Keratinocyte (primary cell): ENCODE results near the gene MARK1. TPM values are rescaled to one million over a fixed set of nuclear protein-coding genes. Genes with fewer than 3 reads are reported as not detected.

Source experiments
- DNase-seq: peaks from one replicate; pipeline ENCODE4 v3.0.0-alpha.2; 2011; ENCODE audit warnings: low read depth, missing footprints, low spot score
- FAIRE-seq: peaks from 2 replicates; lab custom pipeline; 2011; peaks lifted over from hg19 to GRCh38; lab: Jason Lieb, UNC
- H2AFZ ChIP-seq: 2 replicates; pipeline ENCODE4 v1.6.0; 2012; ENCODE audit warnings: low read length, control low read depth, inconsistent platforms; ENCODE audit not compliant: control insufficient read depth
- H3K27ac ChIP-seq: 2 replicates; pipeline ENCODE4 v1.5.1; 2011; ENCODE audit warnings: low read length; ENCODE audit not compliant: control insufficient read depth, insufficient read depth
- H3K27me3 ChIP-seq: 3 replicates; pipeline ENCODE4 v1.6.0; 2011; ENCODE audit warnings: low read length; ENCODE audit not compliant: control insufficient read depth, insufficient read depth; ENCODE audit errors: extremely low read depth
- H3K36me3 ChIP-seq, 2 experiments: 2 replicates in 1 of 2; 3 replicates in 1 of 2; pipeline ENCODE4 v1.5.1; 2011; ENCODE audit warnings: low read length in 2 of 2, mild to moderate bottlenecking in 1 of 2; ENCODE audit not compliant: control insufficient read depth in 2 of 2, insufficient read depth in 2 of 2; ENCODE audit errors: extremely low read depth in 1 of 2
- H3K4me1 ChIP-seq: 3 replicates; pipeline ENCODE4 v1.5.1; 2011; ENCODE audit warnings: low read length; ENCODE audit not compliant: control insufficient read depth, insufficient read depth; ENCODE audit errors: extremely low read depth
- H3K4me2 ChIP-seq: 3 replicates; pipeline ENCODE4 v1.6.0; 2011; ENCODE audit warnings: low read depth, low read length; ENCODE audit not compliant: control insufficient read depth, insufficient read depth; ENCODE audit errors: extremely low read depth
- H3K4me3 ChIP-seq, 3 experiments: fragments of 200-600 bp in 1 of 3; sonication (generic) in 1 of 3; 2 replicates in 2 of 3; 3 replicates in 1 of 3; pipeline ENCODE4 v1.5.1; 2011 to 2016; ENCODE audit warnings: low read length in 3 of 3, mild to moderate bottlenecking in 3 of 3, control low read depth in 2 of 3, inconsistent platforms in 1 of 3, low read depth in 1 of 3, mixed read lengths in 1 of 3, mixed run types in 1 of 3, moderate library complexity in 1 of 3; ENCODE audit not compliant: control insufficient read depth in 2 of 3, insufficient read depth in 2 of 3; ENCODE audit errors: extremely low read depth in 1 of 3
- H3K79me2 ChIP-seq: 2 replicates; pipeline ENCODE4 v1.6.0; 2012; ENCODE audit warnings: low read length; ENCODE audit not compliant: control insufficient read depth, insufficient read depth
- H3K9ac ChIP-seq: 3 replicates; pipeline ENCODE4 v1.6.0; 2011; ENCODE audit warnings: low read length; ENCODE audit not compliant: control insufficient read depth, insufficient read depth; ENCODE audit errors: extremely low read depth
- H3K9me1 ChIP-seq: 3 replicates; pipeline ENCODE4 v1.6.0; 2011; ENCODE audit warnings: low read length; ENCODE audit not compliant: control insufficient read depth, insufficient read depth; ENCODE audit errors: extremely low read depth
- H3K9me3 ChIP-seq: 2 replicates; pipeline ENCODE4 v1.5.1; 2012; ENCODE audit warnings: low read depth, low read length; ENCODE audit not compliant: control insufficient read depth
- H4K20me1 ChIP-seq: 3 replicates; pipeline ENCODE4 v1.6.0; 2011; ENCODE audit warnings: low read length; ENCODE audit not compliant: control insufficient read depth, insufficient read depth; ENCODE audit errors: extremely low read depth
- EZH2 ChIP-seq: IDR thresholded peaks from one replicate; pipeline ENCODE4 v1.6.1; 2012; ENCODE audit warnings: inconsistent platforms, mild to moderate bottlenecking, low read length, moderate library complexity
- dilution Hi-C: fragments of 300-500 bp; cut with MboI; formaldehyde crosslinking; loops from one replicate; pipeline ENCODE4 v1.7.0; 2020; ENCODE audit warnings: low sequenced_read_pairs; ENCODE audit not compliant: extremely low pct_ligation_motif_present
- polyA plus RNA-seq, 5 experiments: library from polyadenylated mRNA; depleted of rRNA in 3 of 5; stranded (reverse) in 3 of 5; stranded (forward) in 1 of 5; unstranded in 1 of 5; fragments of >200 nt; gene quantifications; 1 replicate in 1 of 5; 2 replicates in 3 of 5; 3 replicates in 1 of 5; pipeline versions ENCODE4 v1.2.1 to v1.2.3, GENCODE V29; 2011 to 2012; ENCODE audit warnings: missing spikeins in 2 of 5, low read depth in 1 of 5, low replicate concordance in 1 of 5
- TF ChIP-seq, protein P1 (sequence below), 3 experiments: IDR thresholded peaks in 1 of 3; conservative IDR thresholded peaks in 1 of 3; optimal IDR thresholded peaks in 1 of 3; 2 replicates in 2 of 3; 3 replicates in 1 of 3; pipeline versions ENCODE3 to v1.5.1; 2011; ENCODE audit warnings: low read length in 3 of 3, mild to moderate bottlenecking in 3 of 3, moderate library complexity in 2 of 3, control low read depth in 1 of 3, inconsistent platforms in 1 of 3; ENCODE audit not compliant: insufficient read depth in 2 of 3; ENCODE audit errors: extremely low read depth in 1 of 3

MARK1 gene
- polyA plus RNA-seq, 1 donor (not counting 4 experiments of a cell fraction or from before 2014, with no cell fraction given): 8.4 TPM

DNA sequence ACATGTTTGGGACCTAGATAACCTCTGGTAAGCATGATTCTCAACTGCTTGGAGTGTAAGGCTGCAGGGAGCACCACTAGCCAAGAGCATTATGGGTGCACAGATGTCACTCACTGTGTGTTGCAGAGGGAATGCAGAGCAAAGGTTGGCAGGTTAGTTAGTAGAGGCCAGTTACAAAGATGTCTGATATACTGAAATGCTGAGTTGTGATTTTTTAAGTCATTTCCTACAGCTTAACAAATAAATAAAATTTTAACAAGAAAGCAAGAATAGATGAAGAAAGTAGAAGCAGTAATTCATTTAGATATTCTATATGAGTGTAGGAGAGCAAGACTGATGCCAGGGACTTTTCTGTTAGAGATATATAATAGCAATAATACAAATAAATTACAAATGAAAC, 64.8 kb downstream of the MARK1 start:
- dilution Hi-C loops: no loop called here
- H4K20me1 ChIP-seq: no peaks in the 10 kb centered on the region
- TF ChIP-seq, protein P1, sequence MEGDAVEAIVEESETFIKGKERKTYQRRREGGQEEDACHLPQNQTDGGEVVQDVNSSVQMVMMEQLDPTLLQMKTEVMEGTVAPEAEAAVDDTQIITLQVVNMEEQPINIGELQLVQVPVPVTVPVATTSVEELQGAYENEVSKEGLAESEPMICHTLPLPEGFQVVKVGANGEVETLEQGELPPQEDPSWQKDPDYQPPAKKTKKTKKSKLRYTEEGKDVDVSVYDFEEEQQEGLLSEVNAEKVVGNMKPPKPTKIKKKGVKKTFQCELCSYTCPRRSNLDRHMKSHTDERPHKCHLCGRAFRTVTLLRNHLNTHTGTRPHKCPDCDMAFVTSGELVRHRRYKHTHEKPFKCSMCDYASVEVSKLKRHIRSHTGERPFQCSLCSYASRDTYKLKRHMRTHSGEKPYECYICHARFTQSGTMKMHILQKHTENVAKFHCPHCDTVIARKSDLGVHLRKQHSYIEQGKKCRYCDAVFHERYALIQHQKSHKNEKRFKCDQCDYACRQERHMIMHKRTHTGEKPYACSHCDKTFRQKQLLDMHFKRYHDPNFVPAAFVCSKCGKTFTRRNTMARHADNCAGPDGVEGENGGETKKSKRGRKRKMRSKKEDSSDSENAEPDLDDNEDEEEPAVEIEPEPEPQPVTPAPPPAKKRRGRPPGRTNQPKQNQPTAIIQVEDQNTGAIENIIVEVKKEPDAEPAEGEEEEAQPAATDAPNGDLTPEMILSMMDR (optimal IDR thresholded peaks at IDR 0.05 in 1 of 3, IDR thresholded peaks at IDR 0.05 in 1 of 3, conservative IDR thresholded peaks at IDR 0.05 in 1 of 3; ENCODE audit: extremely low read depth in 1 of 3, insufficient read depth in 2 of 3, low read length in 3 of 3): no peak
- no peak for TF ChIP-seq EZH2

DNA sequence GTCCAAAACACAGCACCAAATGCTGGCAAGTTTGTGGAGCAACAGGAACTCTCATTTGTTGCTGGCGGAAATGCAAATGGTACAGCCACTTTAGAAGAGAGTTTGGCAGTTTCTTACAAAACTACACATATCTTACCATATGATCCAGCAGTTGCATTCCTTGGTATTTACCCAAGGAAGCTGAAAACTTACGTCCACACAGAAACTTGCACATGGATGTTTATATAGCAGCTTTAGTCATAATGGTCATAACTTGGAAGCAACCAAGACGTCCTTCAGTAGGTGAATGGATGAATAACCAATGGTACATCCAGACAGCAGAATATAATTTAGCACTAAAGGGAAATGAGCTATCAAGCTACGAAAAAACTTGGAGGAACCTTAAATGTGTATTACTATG, 66.4 kb downstream of the MARK1 start:
- FAIRE-seq: peak; percentile 17
- no peak overlapping the region for H3K4me3 ChIP-seq
- no peaks in the 10 kb centered on the region for H3K4me1 ChIP-seq
- no peaks in the 10 kb centered on the region for H4K20me1 ChIP-seq
- H3K27me3 ChIP-seq: no peaks in the 10 kb centered on the region
- H3K36me3 ChIP-seq: peaks cover 0 to 3% of the 10 kb centered on the region in 2 experiments
- no peak overlapping the region for H2AFZ ChIP-seq
- H3K9ac ChIP-seq: no peak overlapping the region
- no peak overlapping the region for H3K27ac ChIP-seq
- H3K4me2 ChIP-seq: no peak overlapping the region
- no peaks in the 10 kb centered on the region for H3K79me2 ChIP-seq
- no peaks in the 10 kb centered on the region for H3K9me3 ChIP-seq
- DNase-seq: no peak
- no peaks in the 10 kb centered on the region for H3K9me1 ChIP-seq
- dilution Hi-C loops: no loop called here
- TF ChIP-seq, protein P1 (optimal IDR thresholded peaks at IDR 0.05 in 1 of 3, IDR thresholded peaks at IDR 0.05 in 1 of 3, conservative IDR thresholded peaks at IDR 0.05 in 1 of 3; ENCODE audit: extremely low read depth in 1 of 3, insufficient read depth in 2 of 3, low read length in 3 of 3): no peak
- no peak for TF ChIP-seq EZH2

More for the DNA sequence above, 64.8 kb downstream of the MARK1 start:
- Histone ChIP-seq H3K79me2 (no peaks in the 10 kb centered on the region), H3K4me3 (no peak overlapping the region), H3K9me1 (no peaks in the 10 kb centered on the region), H3K4me1 (no peaks in the 10 kb centered on the region), H3K27ac (no peak overlapping the region), H2AFZ (no peak overlapping the region), H3K36me3 (peaks cover 0 to 5% of the 10 kb centered on the region in 2 experiments), H3K4me2 (no peak overlapping the region), H3K9ac (no peak overlapping the region), H3K9me3 (no peaks in the 10 kb centered on the region), H3K27me3 (no peaks in the 10 kb centered on the region)
- FAIRE-seq (no peak), DNase-seq (no peak)
